ENCODE measurements around the gene AEBP1.
A peak's percentile ranks its signal among the peaks of the same experiment; 100 is the strongest.

The AEBP1 gene

GRCh38 chr7:44062180-44062902 lies 41.8 kb upstream of the AEBP1 start:
- H3K4me3 ChIP-seq (ENCODE audit: low read length): no peak overlapping the region
- H3K36me3 ChIP-seq (ENCODE audit: control insufficient read depth, low read depth, low read length): peaks cover 26% of the 10 kb centered on the region

GRCh38 chr7:44062903-44063295 lies 41.2 kb upstream of the AEBP1 start:
- Histone ChIP-seq H3K9me3 (ENCODE audit: control insufficient read depth, low read depth, low read length) (no peaks in the 10 kb centered on the region), H3K4me1 (ENCODE audit: control insufficient read depth, low read depth, low read length) (peaks cover 26% of the 10 kb centered on the region), H3K9ac (ENCODE audit: low read length) (no peak overlapping the region), H3K27ac (ENCODE audit: low read length) (no peak overlapping the region), H3K27me3 (ENCODE audit: control insufficient read depth, insufficient read depth, low read length) (peaks cover 11% of the 10 kb centered on the region), H3K36me3 (ENCODE audit: control insufficient read depth, low read depth, low read length) (peaks cover 20% of the 10 kb centered on the region), H3K4me3 (ENCODE audit: low read length) (no peak overlapping the region)

More at GRCh38 chr7:44062180-44062902, 41.8 kb upstream of the AEBP1 start:
- H3K4me1 ChIP-seq (ENCODE audit: control insufficient read depth, low read depth, low read length): peaks cover 26% of the 10 kb centered on the region
- no peak overlapping the region for H3K9ac ChIP-seq (ENCODE audit: low read length)
- no peak overlapping the region for H3K27ac ChIP-seq (ENCODE audit: low read length)
- H3K9me3 ChIP-seq (ENCODE audit: control insufficient read depth, low read depth, low read length): no peaks in the 10 kb centered on the region
- peaks cover 5% of the 10 kb centered on the region for H3K27me3 ChIP-seq (ENCODE audit: control insufficient read depth, insufficient read depth, low read length)

DNA sequence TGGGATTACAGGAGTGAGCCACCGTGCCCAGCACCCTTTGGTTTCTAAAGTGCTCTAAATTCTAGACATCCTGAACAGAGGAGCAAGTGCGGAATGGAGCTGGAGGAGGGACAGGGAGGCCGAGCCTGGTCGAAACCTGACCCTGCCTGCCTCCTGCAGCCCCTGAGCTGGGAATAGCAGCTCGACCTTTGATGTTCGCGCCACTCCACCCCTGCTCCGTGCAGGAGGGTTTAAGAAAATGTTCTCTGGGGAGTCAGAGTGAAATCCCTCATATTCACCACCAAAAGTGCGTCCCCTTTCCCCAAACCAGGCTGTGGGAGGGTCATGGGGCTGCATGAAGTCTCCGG lies 40.6 kb upstream of the AEBP1 start:
- H3K9me3 ChIP-seq (ENCODE audit: control insufficient read depth, low read depth, low read length): no peaks in the 10 kb centered on the region
- H3K9ac ChIP-seq (ENCODE audit: low read length): no peak overlapping the region
- H3K4me3 ChIP-seq (ENCODE audit: low read length): peak overlapping the region; percentile 38
- H3K27me3 ChIP-seq (ENCODE audit: control insufficient read depth, insufficient read depth, low read length): peaks cover 17% of the 10 kb centered on the region
- peaks cover 26% of the 10 kb centered on the region for H3K4me1 ChIP-seq (ENCODE audit: control insufficient read depth, low read depth, low read length)
- H3K36me3 ChIP-seq (ENCODE audit: control insufficient read depth, low read depth, low read length): peaks cover 17% of the 10 kb centered on the region
- no peak overlapping the region for H3K27ac ChIP-seq (ENCODE audit: low read length)

DNA sequence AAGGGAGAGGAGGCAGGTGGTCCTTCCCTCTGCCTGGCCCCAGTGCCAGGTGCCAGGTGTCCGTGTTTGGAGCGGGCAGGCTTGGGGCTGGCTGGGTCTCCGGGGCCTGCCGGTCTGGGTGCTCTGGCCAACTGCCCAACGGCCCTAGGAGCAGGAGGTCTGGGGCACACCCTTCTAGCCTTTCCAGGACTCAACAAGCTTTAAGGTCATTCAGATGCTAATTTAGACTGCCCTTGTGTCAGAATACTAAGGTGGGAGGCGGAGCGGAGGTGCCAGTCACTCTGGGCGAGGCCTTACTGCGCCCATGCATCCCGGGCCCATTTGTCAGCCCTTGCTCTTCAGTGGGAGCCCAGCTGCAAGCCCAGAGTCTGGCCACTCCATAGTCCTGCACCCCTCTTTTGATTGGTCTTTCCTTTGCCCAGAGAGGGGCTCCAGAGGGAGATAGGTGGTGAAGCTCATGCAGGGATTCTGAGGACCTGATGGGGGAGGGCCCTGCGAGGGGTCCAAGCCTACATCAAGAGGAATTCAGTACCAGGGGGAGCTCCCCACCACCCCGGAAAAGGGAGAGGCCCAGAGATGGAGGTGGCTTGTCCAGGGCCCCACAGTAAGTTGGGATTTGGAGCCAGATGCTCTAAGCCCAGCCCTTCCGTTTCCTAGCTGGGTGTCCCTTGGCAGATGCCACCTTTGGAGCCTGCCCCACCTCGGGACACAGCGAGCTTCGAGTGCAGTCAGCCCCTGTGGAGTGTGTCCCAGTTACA lies 40.1 kb upstream of the AEBP1 start:
- Histone ChIP-seq H3K4me1 (ENCODE audit: control insufficient read depth, low read depth, low read length) (peaks cover 26% of the 10 kb centered on the region), H3K9me3 (ENCODE audit: control insufficient read depth, low read depth, low read length) (no peaks in the 10 kb centered on the region), H3K4me3 (ENCODE audit: low read length) (peak overlapping the region; percentile 38), H3K27ac (ENCODE audit: low read length) (no peak overlapping the region), H3K27me3 (ENCODE audit: control insufficient read depth, insufficient read depth, low read length) (peaks cover 20% of the 10 kb centered on the region), H3K9ac (ENCODE audit: low read length) (no peak overlapping the region), H3K36me3 (ENCODE audit: control insufficient read depth, low read depth, low read length) (peaks cover 11% of the 10 kb centered on the region)

- Histone ChIP-seq H3K36me3 (ENCODE audit: control insufficient read depth, low read depth, low read length) (peaks cover 4% of the 10 kb centered on the region), H3K4me1 (ENCODE audit: control insufficient read depth, low read depth, low read length) (peaks cover 26% of the 10 kb centered on the region), H3K27ac (ENCODE audit: low read length) (no peak overlapping the region), H3K4me3 (ENCODE audit: low read length) (no peak overlapping the region), H3K9me3 (ENCODE audit: control insufficient read depth, low read depth, low read length) (no peaks in the 10 kb centered on the region), H3K9ac (ENCODE audit: low read length) (no peak overlapping the region), H3K27me3 (ENCODE audit: control insufficient read depth, insufficient read depth, low read length) (peaks cover 20% of the 10 kb centered on the region)
These were observed 39.2 kb upstream of the AEBP1 start for GRCh38 chr7:44064791-44065430.

GRCh38 chr7:44065431-44066110 lies 38.6 kb upstream of the AEBP1 start, which contains the start of gene PGAM2:
Gene PGAM2 (minus strand): TSS chr7:44065567. CDS start chr7:44065529, 38 bp downstream.
- Histone ChIP-seq H3K9ac (ENCODE audit: low read length) (no peak within 1 kb of the TSS), H3K9me3 (ENCODE audit: control insufficient read depth, low read depth, low read length) (no peaks in the 10 kb centered on the region), H3K36me3 (ENCODE audit: control insufficient read depth, low read depth, low read length) (peaks cover 2% of the 10 kb centered on the region), H3K27ac (ENCODE audit: low read length) (no peak within 1 kb of the TSS), H3K4me1 (ENCODE audit: control insufficient read depth, low read depth, low read length) (peaks cover 26% of the 10 kb centered on the region), H3K4me3 (ENCODE audit: low read length) (no peak within 1 kb of the TSS), H3K27me3 (ENCODE audit: control insufficient read depth, insufficient read depth, low read length) (peaks cover 20% of the 10 kb centered on the region)

DNA sequence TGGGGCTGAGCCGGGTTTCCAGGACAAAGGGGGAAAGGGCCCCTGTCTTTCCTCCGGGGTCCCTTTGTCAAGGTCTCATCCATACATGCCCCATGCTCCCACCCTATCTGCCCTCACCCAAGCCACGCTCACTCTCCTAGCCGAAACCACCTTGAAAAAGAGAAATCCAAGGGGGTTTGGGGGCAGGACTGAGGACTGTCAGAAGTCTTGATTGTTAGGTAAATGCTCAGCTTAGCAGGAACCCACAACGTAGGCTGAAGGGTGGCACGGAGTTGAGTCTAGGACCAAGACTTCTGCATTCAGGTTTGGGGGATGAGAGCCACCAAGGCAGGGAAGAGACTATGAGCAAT lies 38.1 kb upstream of the AEBP1 start:
- peaks cover 20% of the 10 kb centered on the region for H3K27me3 ChIP-seq (ENCODE audit: control insufficient read depth, insufficient read depth, low read length)
- peaks cover 26% of the 10 kb centered on the region for H3K4me1 ChIP-seq (ENCODE audit: control insufficient read depth, low read depth, low read length)
- H3K9me3 ChIP-seq (ENCODE audit: control insufficient read depth, low read depth, low read length): no peaks in the 10 kb centered on the region
- no peaks in the 10 kb centered on the region for H3K36me3 ChIP-seq (ENCODE audit: control insufficient read depth, low read depth, low read length)
- H3K4me3 ChIP-seq (ENCODE audit: low read length): no peak overlapping the region
- H3K9ac ChIP-seq (ENCODE audit: low read length): no peak overlapping the region
- H3K27ac ChIP-seq (ENCODE audit: low read length): no peak overlapping the region

- no peaks in the 10 kb centered on the region for H3K36me3 ChIP-seq (ENCODE audit: control insufficient read depth, low read depth, low read length)
- H3K27ac ChIP-seq (ENCODE audit: low read length): no peak overlapping the region
- H3K4me1 ChIP-seq (ENCODE audit: control insufficient read depth, low read depth, low read length): peaks cover 26% of the 10 kb centered on the region
- no peaks in the 10 kb centered on the region for H3K9me3 ChIP-seq (ENCODE audit: control insufficient read depth, low read depth, low read length)
- peaks cover 20% of the 10 kb centered on the region for H3K27me3 ChIP-seq (ENCODE audit: control insufficient read depth, insufficient read depth, low read length)
- H3K4me3 ChIP-seq (ENCODE audit: low read length): no peak overlapping the region
- H3K9ac ChIP-seq (ENCODE audit: low read length): no peak overlapping the region
These were observed 37.6 kb upstream of the AEBP1 start for GRCh38 chr7:44066494-44067063.

GRCh38 chr7:44067064-44067951 lies 36.8 kb upstream of the AEBP1 start:
- H3K27ac ChIP-seq (ENCODE audit: low read length): no peak overlapping the region
- peaks cover 20% of the 10 kb centered on the region for H3K27me3 ChIP-seq (ENCODE audit: control insufficient read depth, insufficient read depth, low read length)
- H3K4me1 ChIP-seq (ENCODE audit: control insufficient read depth, low read depth, low read length): peaks cover 26% of the 10 kb centered on the region
- no peaks in the 10 kb centered on the region for H3K36me3 ChIP-seq (ENCODE audit: control insufficient read depth, low read depth, low read length)
- H3K9me3 ChIP-seq (ENCODE audit: control insufficient read depth, low read depth, low read length): no peaks in the 10 kb centered on the region
- H3K9ac ChIP-seq (ENCODE audit: low read length): no peak overlapping the region
- no peak overlapping the region for H3K4me3 ChIP-seq (ENCODE audit: low read length)

DNA sequence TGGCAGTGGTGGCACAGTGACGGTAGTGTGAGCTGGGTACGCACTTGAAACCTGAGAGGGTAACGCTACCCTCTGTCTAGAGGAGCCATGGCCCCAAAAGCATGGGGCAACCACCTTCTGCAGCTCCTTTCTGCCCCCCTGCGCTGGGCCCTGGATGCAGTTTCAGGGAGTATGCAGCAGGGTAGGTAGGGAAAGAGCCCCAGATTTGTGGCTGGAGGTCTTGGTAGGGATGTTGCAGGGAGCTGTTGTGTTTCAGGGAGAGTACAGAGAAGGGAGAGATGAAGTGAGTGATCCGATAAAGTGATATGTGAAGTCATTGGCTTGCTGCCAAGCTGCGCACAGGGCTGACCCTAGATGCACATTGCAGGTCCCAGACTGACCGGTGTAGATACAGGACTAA lies 36.1 kb upstream of the AEBP1 start:
- Histone ChIP-seq H3K9me3 (ENCODE audit: control insufficient read depth, low read depth, low read length) (no peaks in the 10 kb centered on the region), H3K27me3 (ENCODE audit: control insufficient read depth, insufficient read depth, low read length) (peaks cover 20% of the 10 kb centered on the region), H3K9ac (ENCODE audit: low read length) (no peak overlapping the region), H3K4me3 (ENCODE audit: low read length) (no peak overlapping the region), H3K27ac (ENCODE audit: low read length) (no peak overlapping the region), H3K36me3 (ENCODE audit: control insufficient read depth, low read depth, low read length) (peaks cover 4% of the 10 kb centered on the region), H3K4me1 (ENCODE audit: control insufficient read depth, low read depth, low read length) (peaks cover 26% of the 10 kb centered on the region)

Data from iPS-18a (cell line).